ENCODE measurements around the gene BMP15. TPM values are rescaled to one million over a fixed set of nuclear protein-coding genes. Genes with fewer than 3 reads are reported as not detected.

Gene BMP15
- polyA plus RNA-seq = not detected
- long read RNA-seq, donor 1 = 0 reads
- long read RNA-seq, donor 2 = 0 reads
- long read RNA-seq, donor 3 = 0 reads
- long read RNA-seq, donor 4 = 0 reads
- long read RNA-seq, donor 5 = 0 reads
- long read RNA-seq, donor 6 = 0 reads
- long read RNA-seq, donor 7 = 0 reads
- long read RNA-seq, donor 8 = 0 reads
- long read RNA-seq, donor 9 = 0 reads
- long read RNA-seq, donor 10 = 0 reads

- DNase-seq (no peak), FAIRE-seq (no peak)
- H3K4me3 ChIP-seq (ENCODE audit: low read depth in 1 of 3, low read length in 3 of 3) = no peak within 1 kb of the TSS
- no peak within 1 kb of the TSS for H3K27ac ChIP-seq (ENCODE audit: low read depth in 1 of 3, low read length in 2 of 3)
- no peaks in the 10 kb centered on the region for H3K9me3 ChIP-seq (ENCODE audit: control insufficient read depth in 2 of 2, insufficient read depth in 1 of 2, low read depth in 1 of 2, low read length in 1 of 2)
- 80 to 94% (median 92%) methylated on average over 9 of the region's 9 CpGs for WGBS, 3 donors
- no peaks in the 10 kb centered on the region for H3K36me3 ChIP-seq (ENCODE audit: control insufficient read depth in 3 of 3, insufficient read depth in 2 of 3, low read depth in 1 of 3, low read length in 3 of 3)
- no peaks in the 10 kb centered on the region for H3K4me1 ChIP-seq (ENCODE audit: control insufficient read depth in 3 of 3, insufficient read depth in 2 of 3, low read depth in 1 of 3, low read length in 2 of 3)
- H3K27me3 ChIP-seq (ENCODE audit: control insufficient read depth in 3 of 3, insufficient read depth in 3 of 3, low read length in 3 of 3) = no peaks in the 10 kb centered on the region
Observed at GRCh38 chrX:50910685-50911176, at the start of gene BMP15. BMP15 (plus strand) TSS chrX:50910735; CDS start chrX:50910784, 49 bp downstream.

- H3K36me3 ChIP-seq (ENCODE audit: control insufficient read depth in 3 of 3, insufficient read depth in 2 of 3, low read depth in 1 of 3, low read length in 3 of 3) = no peaks in the 10 kb centered on the region
- DNase-seq (peak in 1 of 2 donors; percentile 25), FAIRE-seq (no peak)
- no peaks in the 10 kb centered on the region for H3K27me3 ChIP-seq (ENCODE audit: control insufficient read depth in 3 of 3, insufficient read depth in 3 of 3, low read length in 3 of 3)
- no peak overlapping the region for H3K27ac ChIP-seq (ENCODE audit: low read depth in 1 of 3, low read length in 2 of 3)
- peaks cover 0 to 2% (median 0%) of the 10 kb centered on the region in 3 donors for H3K4me1 ChIP-seq (ENCODE audit: control insufficient read depth in 3 of 3, insufficient read depth in 2 of 3, low read depth in 1 of 3, low read length in 2 of 3)
- no peak overlapping the region for H3K4me3 ChIP-seq (ENCODE audit: low read depth in 1 of 3, low read length in 3 of 3)
- no peaks in the 10 kb centered on the region for H3K9me3 ChIP-seq (ENCODE audit: control insufficient read depth in 2 of 2, insufficient read depth in 1 of 2, low read depth in 1 of 2, low read length in 1 of 2)
- 22 to 83% (median 72%) methylated on average over 1 of the region's 1 CpG for WGBS, 3 donors
Observed at GRCh38 chrX:50863471-50863870, 47.1 kb upstream of the BMP15 start.

DNA sequence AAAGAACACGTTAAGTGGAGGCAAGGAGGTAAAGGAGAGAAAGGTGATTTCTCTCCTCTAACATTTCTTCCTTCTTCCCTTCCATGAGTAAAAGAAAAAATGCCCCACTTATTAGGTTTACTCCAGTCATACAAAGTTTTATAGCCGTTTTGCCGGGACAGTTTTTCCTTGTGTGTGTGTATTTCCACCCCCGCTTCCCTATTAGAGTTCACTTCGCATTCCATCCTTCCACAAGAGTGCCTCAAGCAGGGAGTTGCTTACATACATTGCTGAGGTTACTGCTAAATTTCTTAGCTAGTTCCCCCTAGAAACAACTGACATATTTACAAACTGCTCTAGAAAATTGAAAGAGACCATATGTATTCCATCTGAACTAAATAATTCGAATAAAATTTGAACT lies 45.2 kb upstream of the BMP15 start:
- Histone ChIP-seq H3K4me1 (ENCODE audit: control insufficient read depth in 3 of 3, insufficient read depth in 2 of 3, low read depth in 1 of 3, low read length in 2 of 3) (peaks cover 0 to 2% (median 0%) of the 10 kb centered on the region in 3 donors), H3K27me3 (ENCODE audit: control insufficient read depth in 3 of 3, insufficient read depth in 3 of 3, low read length in 3 of 3) (no peaks in the 10 kb centered on the region), H3K27ac (ENCODE audit: low read depth in 1 of 3, low read length in 2 of 3) (no peak overlapping the region), H3K9me3 (ENCODE audit: control insufficient read depth in 2 of 2, insufficient read depth in 1 of 2, low read depth in 1 of 2, low read length in 1 of 2) (no peaks in the 10 kb centered on the region), H3K4me3 (ENCODE audit: low read depth in 1 of 3, low read length in 3 of 3) (no peak overlapping the region), H3K36me3 (ENCODE audit: control insufficient read depth in 3 of 3, insufficient read depth in 2 of 3, low read depth in 1 of 3, low read length in 3 of 3) (no peaks in the 10 kb centered on the region)
- WGBS, 3 donors = 57 to 67% (median 65%) methylated on average over 6 of the region's 6 CpGs
- DNase-seq (no peak), FAIRE-seq (no peak)

DNA sequence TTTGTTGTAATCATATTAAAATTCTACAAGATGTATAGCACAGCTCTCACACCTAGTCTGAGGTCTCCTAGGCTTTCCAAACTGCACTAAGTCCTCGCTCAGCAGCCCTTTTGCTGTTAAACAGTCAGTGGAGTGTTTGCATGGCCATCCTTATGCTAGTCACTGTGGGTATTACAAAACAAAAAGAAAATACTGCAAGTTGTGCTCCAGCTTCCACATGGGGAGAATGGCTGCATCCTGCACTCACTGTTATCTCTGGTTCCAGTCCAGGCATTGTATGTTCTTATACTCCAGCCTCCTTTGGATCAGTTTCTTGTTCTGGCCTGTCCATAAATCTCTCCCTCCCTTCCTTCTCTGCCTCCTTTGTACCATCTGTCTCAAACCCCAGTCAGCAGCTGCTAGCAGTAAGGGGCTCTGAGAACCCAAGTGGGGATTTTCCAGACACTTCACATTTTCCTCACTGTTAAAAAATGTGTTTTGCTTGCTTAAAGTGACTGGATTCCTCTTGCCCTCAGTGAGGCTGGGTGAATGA lies 38.5 kb upstream of the BMP15 start:
- FAIRE-seq (no peak), DNase-seq (no peak)
- Histone ChIP-seq H3K9me3 (ENCODE audit: control insufficient read depth in 2 of 2, insufficient read depth in 1 of 2, low read depth in 1 of 2, low read length in 1 of 2) (no peaks in the 10 kb centered on the region), H3K27me3 (ENCODE audit: control insufficient read depth in 3 of 3, insufficient read depth in 3 of 3, low read length in 3 of 3) (no peaks in the 10 kb centered on the region), H3K4me1 (ENCODE audit: control insufficient read depth in 3 of 3, insufficient read depth in 2 of 3, low read depth in 1 of 3, low read length in 2 of 3) (no peaks in the 10 kb centered on the region), H3K4me3 (ENCODE audit: low read depth in 1 of 3, low read length in 3 of 3) (no peak overlapping the region), H3K27ac (ENCODE audit: low read depth in 1 of 3, low read length in 2 of 3) (no peak overlapping the region), H3K36me3 (ENCODE audit: control insufficient read depth in 3 of 3, insufficient read depth in 2 of 3, low read depth in 1 of 3, low read length in 3 of 3) (no peaks in the 10 kb centered on the region)
- 52 to 90% (median 77%) methylated on average over 1 of the region's 1 CpG for WGBS, 3 donors

DNA sequence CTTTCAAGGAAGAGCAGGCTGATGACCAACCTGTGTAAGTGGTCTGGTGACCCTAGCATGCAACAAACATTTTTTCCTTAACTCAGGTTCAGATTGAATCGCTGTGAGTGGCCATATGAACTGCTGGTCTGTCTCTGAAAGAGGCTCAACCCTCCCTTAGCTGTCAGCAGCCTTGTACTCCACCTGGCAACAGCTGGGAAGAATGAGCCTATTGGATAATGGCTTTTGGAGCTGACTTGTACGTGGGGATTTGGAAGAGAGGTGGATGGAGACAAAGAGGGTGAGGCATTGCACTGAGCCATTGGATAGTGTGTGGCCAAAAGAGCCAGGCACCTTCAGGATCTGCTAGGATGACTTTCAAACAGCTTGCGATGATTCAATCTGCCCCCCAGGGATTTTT lies 35.7 kb upstream of the BMP15 start:
- Histone ChIP-seq H3K36me3 (ENCODE audit: control insufficient read depth in 3 of 3, insufficient read depth in 2 of 3, low read depth in 1 of 3, low read length in 3 of 3) (no peaks in the 10 kb centered on the region), H3K4me3 (ENCODE audit: low read depth in 1 of 3, low read length in 3 of 3) (no peak overlapping the region), H3K4me1 (ENCODE audit: control insufficient read depth in 3 of 3, insufficient read depth in 2 of 3, low read depth in 1 of 3, low read length in 2 of 3) (no peaks in the 10 kb centered on the region), H3K27me3 (ENCODE audit: control insufficient read depth in 3 of 3, insufficient read depth in 3 of 3, low read length in 3 of 3) (no peaks in the 10 kb centered on the region), H3K27ac (ENCODE audit: low read depth in 1 of 3, low read length in 2 of 3) (no peak overlapping the region), H3K9me3 (ENCODE audit: control insufficient read depth in 2 of 2, insufficient read depth in 1 of 2, low read depth in 1 of 2, low read length in 1 of 2) (no peaks in the 10 kb centered on the region)
- WGBS, 3 donors = 47 to 55% (median 52%) methylated on average over 3 of the region's 3 CpGs
- DNase-seq (no peak), FAIRE-seq (no peak)

- Histone ChIP-seq H3K27ac (ENCODE audit: low read depth in 1 of 3, low read length in 2 of 3) (no peak overlapping the region), H3K9me3 (ENCODE audit: control insufficient read depth in 2 of 2, insufficient read depth in 1 of 2, low read depth in 1 of 2, low read length in 1 of 2) (no peaks in the 10 kb centered on the region), H3K36me3 (ENCODE audit: control insufficient read depth in 3 of 3, insufficient read depth in 2 of 3, low read depth in 1 of 3, low read length in 3 of 3) (no peaks in the 10 kb centered on the region), H3K27me3 (ENCODE audit: control insufficient read depth in 3 of 3, insufficient read depth in 3 of 3, low read length in 3 of 3) (no peaks in the 10 kb centered on the region), H3K4me3 (ENCODE audit: low read depth in 1 of 3, low read length in 3 of 3) (no peak overlapping the region), H3K4me1 (ENCODE audit: control insufficient read depth in 3 of 3, insufficient read depth in 2 of 3, low read depth in 1 of 3, low read length in 2 of 3) (no peaks in the 10 kb centered on the region)
- FAIRE-seq = no peak
- DNase-seq = no peak
- WGBS, 3 donors = 61 to 77% (median 73%) methylated on average over 4 of the region's 4 CpGs
Observed at GRCh38 chrX:50876551-50876950, 34.0 kb upstream of the BMP15 start.

DNA sequence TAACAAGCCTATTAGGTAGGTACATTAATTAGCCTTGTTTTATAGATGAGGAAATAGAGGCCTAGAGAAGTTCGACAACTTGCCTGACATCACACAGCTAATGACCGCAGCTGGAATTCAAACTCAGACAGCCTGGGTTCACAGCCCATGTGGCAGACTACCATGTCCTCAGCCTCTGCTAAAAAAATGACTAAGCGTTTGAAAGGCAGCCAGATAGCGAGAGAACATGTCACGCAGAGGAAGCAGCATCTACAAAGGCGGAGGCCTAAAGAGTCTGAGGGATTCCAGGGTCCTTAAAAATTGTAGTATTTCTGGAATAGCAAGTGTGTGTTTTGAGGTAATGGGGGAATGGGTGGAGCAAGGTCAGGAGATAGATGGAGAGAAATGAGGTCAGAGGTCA lies 33.2 kb upstream of the BMP15 start:
- Histone ChIP-seq H3K4me1 (ENCODE audit: control insufficient read depth in 3 of 3, insufficient read depth in 2 of 3, low read depth in 1 of 3, low read length in 2 of 3) (no peaks in the 10 kb centered on the region), H3K36me3 (ENCODE audit: control insufficient read depth in 3 of 3, insufficient read depth in 2 of 3, low read depth in 1 of 3, low read length in 3 of 3) (no peaks in the 10 kb centered on the region), H3K9me3 (ENCODE audit: control insufficient read depth in 2 of 2, insufficient read depth in 1 of 2, low read depth in 1 of 2, low read length in 1 of 2) (no peaks in the 10 kb centered on the region), H3K27me3 (ENCODE audit: control insufficient read depth in 3 of 3, insufficient read depth in 3 of 3, low read length in 3 of 3) (no peaks in the 10 kb centered on the region), H3K4me3 (ENCODE audit: low read depth in 1 of 3, low read length in 3 of 3) (no peak overlapping the region), H3K27ac (ENCODE audit: low read depth in 1 of 3, low read length in 2 of 3) (no peak overlapping the region)
- FAIRE-seq (no peak), DNase-seq (peak in 1 of 2 donors; percentile 15)
- WGBS, 3 donors = 34 to 73% (median 63%) methylated on average over 6 of the region's 6 CpGs

GRCh38 chrX:50881028-50881427 lies 29.5 kb upstream of the BMP15 start:
- DNase-seq (no peak), FAIRE-seq (no peak)
- H3K27ac ChIP-seq (ENCODE audit: low read depth in 1 of 3, low read length in 2 of 3) = no peak overlapping the region
- no peaks in the 10 kb centered on the region for H3K4me1 ChIP-seq (ENCODE audit: control insufficient read depth in 3 of 3, insufficient read depth in 2 of 3, low read depth in 1 of 3, low read length in 2 of 3)
- no peak overlapping the region for H3K4me3 ChIP-seq (ENCODE audit: low read depth in 1 of 3, low read length in 3 of 3)
- no peaks in the 10 kb centered on the region for H3K36me3 ChIP-seq (ENCODE audit: control insufficient read depth in 3 of 3, insufficient read depth in 2 of 3, low read depth in 1 of 3, low read length in 3 of 3)
- H3K9me3 ChIP-seq (ENCODE audit: control insufficient read depth in 2 of 2, insufficient read depth in 1 of 2, low read depth in 1 of 2, low read length in 1 of 2) = no peaks in the 10 kb centered on the region
- no peaks in the 10 kb centered on the region for H3K27me3 ChIP-seq (ENCODE audit: control insufficient read depth in 3 of 3, insufficient read depth in 3 of 3, low read length in 3 of 3)

DNA sequence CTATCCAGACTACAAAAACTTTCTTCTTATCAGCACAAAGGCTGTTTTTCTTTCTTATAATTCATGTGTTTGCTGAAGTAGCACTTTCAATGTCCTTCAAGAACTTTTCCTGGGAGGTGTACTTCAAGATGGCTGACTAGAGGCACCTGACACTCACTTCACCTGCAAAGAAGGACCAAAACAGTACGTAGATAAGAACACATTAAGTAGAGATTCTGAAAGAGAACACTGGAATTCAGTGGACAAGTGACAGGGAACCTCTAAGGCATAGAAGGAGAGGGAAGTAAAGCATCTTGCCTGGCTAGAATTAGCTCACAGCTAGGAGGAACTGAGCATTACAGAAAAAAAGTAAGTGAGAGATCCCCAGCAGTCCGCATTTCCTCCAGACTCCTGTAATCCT lies 21.7 kb upstream of the BMP15 start:
- FAIRE-seq (no peak), DNase-seq (no peak)
- WGBS, 3 donors = 74 to 97% (median 86%) methylated on average over 2 of the region's 2 CpGs
- Histone ChIP-seq H3K27me3 (ENCODE audit: control insufficient read depth in 3 of 3, insufficient read depth in 3 of 3, low read length in 3 of 3) (no peaks in the 10 kb centered on the region), H3K4me1 (ENCODE audit: control insufficient read depth in 3 of 3, insufficient read depth in 2 of 3, low read depth in 1 of 3, low read length in 2 of 3) (no peaks in the 10 kb centered on the region), H3K36me3 (ENCODE audit: control insufficient read depth in 3 of 3, insufficient read depth in 2 of 3, low read depth in 1 of 3, low read length in 3 of 3) (no peaks in the 10 kb centered on the region), H3K27ac (ENCODE audit: low read depth in 1 of 3, low read length in 2 of 3) (no peak overlapping the region), H3K9me3 (ENCODE audit: control insufficient read depth in 2 of 2, insufficient read depth in 1 of 2, low read depth in 1 of 2, low read length in 1 of 2) (no peaks in the 10 kb centered on the region), H3K4me3 (ENCODE audit: low read depth in 1 of 3, low read length in 3 of 3) (no peak overlapping the region)

Measured in small intestine (tissue), 16 donors.